ENCODE results near the gene RAPGEF1. TPM values are rescaled to one million over a fixed set of nuclear protein-coding genes. Genes with fewer than 3 reads are reported as not detected.

The RAPGEF1 gene
- total and polyA plus RNA-seq, 9 of the 15 experiments (the other 6 are each of a cell fraction or from before 2014, with no cell fraction given): 0.06 to 44.1 (median 19.9) TPM

GRCh38 chr9:131773911-131774379, 34.1 kb upstream of the RAPGEF1 start:
- Histone ChIP-seq H4K20me1 (replicated peaks; ENCODE audit: control insufficient read depth, insufficient read depth, low read length) (peaks cover 3% of the 10 kb centered on the region; the same call in 1 of the 2 replicates), H3K4me1 (replicated peaks in 1 of 2; ENCODE audit: control insufficient read depth in 2 of 2, insufficient read depth in 2 of 2, low read length in 2 of 2) (peaks cover 0 to 3% of the 10 kb centered on the region in 2 experiments; a peak in 2 of 5 replicates), H3K4me3 (no peak overlapping the region), H3K9ac (ENCODE audit: insufficient read depth in 1 of 2, low read depth in 2 of 2, low read length in 2 of 2) (no peak overlapping the region), H3K9me1 (ENCODE audit: control insufficient read depth, insufficient read depth, low read length) (no peaks in the 10 kb centered on the region), H3K36me3 (ENCODE audit: control insufficient read depth, insufficient read depth, low read length) (no peaks in the 10 kb centered on the region), H3K4me2 (ENCODE audit: insufficient read depth, low read length) (no peak overlapping the region), H3K79me2 (ENCODE audit: control insufficient read depth, insufficient read depth, low read length) (no peaks in the 10 kb centered on the region), H3K27me3 (ENCODE audit: control insufficient read depth in 2 of 2, insufficient read depth in 2 of 2, low read length in 2 of 2) (peaks cover 6 to 32% of the 10 kb centered on the region in 2 experiments; a peak in 3 of 5 replicates), H3K9me3 (replicated peaks; ENCODE audit: control insufficient read depth, insufficient read depth, low read depth, low read length) (no peaks in the 10 kb centered on the region), H2AFZ (ENCODE audit: low read depth, low read length) (no peak overlapping the region), H3K27ac (ENCODE audit: extremely low read depth, low read depth, low read length) (no peak overlapping the region)
- ChIA-PET POLR2A (interaction anchor here (0.5 to 0.8 kb wide), 3 partner anchors 11 to 366 kb away, joined by 3 to 5 read pairs (median 3); no protein-coding TSS in a partner anchor), CTCF (ENCODE audit: low intra/inter-chr PET ratio) (no interaction called here)
- intact Hi-C loops (cut with micrococcal nuclease): no loop called here
- in situ Hi-C loops (cut with MboI): no loop called here
- peak; percentile 23 for FAIRE-seq
- 1% methylated on average over 6 of the region's 6 CpGs for WGBS (ENCODE audit: insufficient coverage, low coverage, missing lambda C conversion rate)
- ATAC-seq: peak; percentile 79
- DNase-seq (ENCODE audit: extremely low read depth in 1 of 4, low spot score in 3 of 4): peak; percentile 66 to 73 (median 69)
- no TSS peak for BruUV-seq (replicated peaks)
- TF ChIP-seq ZFP30 (CRISPR knock-in tag; IDR thresholded peaks at IDR 0.05; ENCODE audit: borderline replicate concordance): no peak
- TF ChIP-seq ZFP36 (IDR thresholded peaks at IDR 0.05; ENCODE audit: low read depth, low read length, partially characterized antibody): no peak
- no peak for TF ChIP-seq CBX5 (IDR thresholded peaks at IDR 0.05; ENCODE audit: borderline replicate concordance, low read depth)
- no peak for TF ChIP-seq MTA1 (IDR thresholded peaks at IDR 0.05; ENCODE audit: borderline replicate concordance)
- TF ChIP-seq SMAD2 (IDR thresholded peaks at IDR 0.05; ENCODE audit: low read depth, low read length): no peak
- TF ChIP-seq U2AF1 (optimal IDR thresholded peaks at IDR 0.05; ENCODE audit: low read depth, low read length): no peak
- no peak for TF ChIP-seq TBP (optimal IDR thresholded peaks at IDR 0.05; ENCODE audit: low read depth, low read length)
- no peak for TF ChIP-seq HNRNPL (IDR thresholded peaks at IDR 0.05; ENCODE audit: low read depth, low read length)
- TF ChIP-seq, protein P1, sequence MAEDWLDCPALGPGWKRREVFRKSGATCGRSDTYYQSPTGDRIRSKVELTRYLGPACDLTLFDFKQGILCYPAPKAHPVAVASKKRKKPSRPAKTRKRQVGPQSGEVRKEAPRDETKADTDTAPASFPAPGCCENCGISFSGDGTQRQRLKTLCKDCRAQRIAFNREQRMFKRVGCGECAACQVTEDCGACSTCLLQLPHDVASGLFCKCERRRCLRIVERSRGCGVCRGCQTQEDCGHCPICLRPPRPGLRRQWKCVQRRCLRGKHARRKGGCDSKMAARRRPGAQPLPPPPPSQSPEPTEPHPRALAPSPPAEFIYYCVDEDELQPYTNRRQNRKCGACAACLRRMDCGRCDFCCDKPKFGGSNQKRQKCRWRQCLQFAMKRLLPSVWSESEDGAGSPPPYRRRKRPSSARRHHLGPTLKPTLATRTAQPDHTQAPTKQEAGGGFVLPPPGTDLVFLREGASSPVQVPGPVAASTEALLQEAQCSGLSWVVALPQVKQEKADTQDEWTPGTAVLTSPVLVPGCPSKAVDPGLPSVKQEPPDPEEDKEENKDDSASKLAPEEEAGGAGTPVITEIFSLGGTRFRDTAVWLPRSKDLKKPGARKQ (CRISPR knock-in tag; IDR thresholded peaks at IDR 0.05): no peak
- TF ChIP-seq, protein P2, sequence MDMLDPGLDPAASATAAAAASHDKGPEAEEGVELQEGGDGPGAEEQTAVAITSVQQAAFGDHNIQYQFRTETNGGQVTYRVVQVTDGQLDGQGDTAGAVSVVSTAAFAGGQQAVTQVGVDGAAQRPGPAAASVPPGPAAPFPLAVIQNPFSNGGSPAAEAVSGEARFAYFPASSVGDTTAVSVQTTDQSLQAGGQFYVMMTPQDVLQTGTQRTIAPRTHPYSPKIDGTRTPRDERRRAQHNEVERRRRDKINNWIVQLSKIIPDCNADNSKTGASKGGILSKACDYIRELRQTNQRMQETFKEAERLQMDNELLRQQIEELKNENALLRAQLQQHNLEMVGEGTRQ (CRISPR knock-in tag; IDR thresholded peaks at IDR 0.05): peak; percentile 43; the same call in 1 of the 2 replicates
- TF ChIP-seq E2F8 (IDR thresholded peaks at IDR 0.05; ENCODE audit: low read depth, partially characterized antibody): no peak
- TF ChIP-seq ZSCAN29 (IDR thresholded peaks at IDR 0.05): no peak
